Fibroblast of upper back skin (primary cell): ENCODE measurements around the gene CCNI.
"Not testable (repeated sequence)": the region's sequence is repeated elsewhere in the genome, so short reads cannot be mapped to it uniquely, and the experiment has no call there.

ENCODE experiments used
- DNase-seq: peaks from one replicate; pipeline ENCODE4 v3.0.0-alpha.2; 2013

CCNI gene

DNA sequence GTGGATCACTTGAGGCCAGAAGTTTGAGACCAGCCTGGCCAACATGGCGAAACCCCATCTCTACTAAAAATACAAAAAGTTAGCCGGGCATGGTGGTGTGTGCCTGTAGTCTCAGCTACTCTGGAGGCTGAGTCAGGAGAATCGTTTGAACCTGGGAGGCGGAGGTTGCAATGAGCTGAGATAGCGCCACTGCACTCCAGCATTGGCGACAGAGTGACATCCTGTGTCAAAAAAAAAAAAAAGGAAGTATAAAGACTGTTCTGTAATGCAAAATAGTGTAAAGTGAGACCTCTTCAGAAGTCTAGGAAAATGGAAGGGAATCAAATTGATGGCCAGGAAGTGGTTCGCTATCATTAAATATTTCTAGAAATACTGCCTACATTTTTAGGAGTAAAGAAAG is 5.0 kb upstream of the CCNI start:
- DNase-seq: not testable (repeated sequence)

DNA sequence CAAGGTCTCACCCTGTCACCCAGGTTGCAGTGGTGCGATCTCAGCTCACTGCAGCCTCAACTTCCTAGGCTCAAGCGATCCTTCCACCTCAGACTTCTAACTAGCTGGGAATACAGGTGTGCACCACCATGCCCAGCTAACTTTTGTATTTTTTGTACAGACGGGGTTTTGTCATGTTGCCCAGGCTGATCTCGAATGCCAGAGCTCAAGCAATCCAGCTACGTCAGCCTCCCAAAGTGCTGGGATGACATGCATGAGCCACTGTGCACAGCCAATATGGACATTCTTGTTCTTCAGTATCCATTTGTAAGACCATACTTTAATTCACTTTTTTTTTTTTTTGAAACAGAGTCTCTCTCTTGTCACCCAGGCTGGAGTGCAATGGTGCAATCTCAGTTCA is 3.5 kb upstream of the CCNI start:
- DNase-seq: no peak

DNA sequence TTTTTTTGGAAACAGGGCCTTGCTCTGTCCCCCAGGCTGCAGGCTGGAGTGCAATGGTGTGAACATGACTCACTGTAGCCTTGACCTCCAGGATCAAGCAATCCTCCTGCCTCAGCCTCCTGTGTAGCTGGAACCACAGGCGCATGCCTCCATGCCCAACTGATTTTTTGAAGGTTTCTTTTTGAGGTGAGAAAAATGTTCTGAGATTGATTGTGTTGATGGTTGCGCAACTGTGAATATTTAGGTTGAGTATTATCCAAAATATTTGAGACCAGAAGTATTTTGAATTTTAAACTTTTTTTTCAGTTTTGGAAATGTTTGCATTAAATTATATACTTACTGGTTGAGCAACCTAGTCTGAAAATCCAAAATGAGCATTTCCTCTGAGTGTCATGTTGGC is 2.6 kb upstream of the CCNI start:
- no peak for DNase-seq

DNA sequence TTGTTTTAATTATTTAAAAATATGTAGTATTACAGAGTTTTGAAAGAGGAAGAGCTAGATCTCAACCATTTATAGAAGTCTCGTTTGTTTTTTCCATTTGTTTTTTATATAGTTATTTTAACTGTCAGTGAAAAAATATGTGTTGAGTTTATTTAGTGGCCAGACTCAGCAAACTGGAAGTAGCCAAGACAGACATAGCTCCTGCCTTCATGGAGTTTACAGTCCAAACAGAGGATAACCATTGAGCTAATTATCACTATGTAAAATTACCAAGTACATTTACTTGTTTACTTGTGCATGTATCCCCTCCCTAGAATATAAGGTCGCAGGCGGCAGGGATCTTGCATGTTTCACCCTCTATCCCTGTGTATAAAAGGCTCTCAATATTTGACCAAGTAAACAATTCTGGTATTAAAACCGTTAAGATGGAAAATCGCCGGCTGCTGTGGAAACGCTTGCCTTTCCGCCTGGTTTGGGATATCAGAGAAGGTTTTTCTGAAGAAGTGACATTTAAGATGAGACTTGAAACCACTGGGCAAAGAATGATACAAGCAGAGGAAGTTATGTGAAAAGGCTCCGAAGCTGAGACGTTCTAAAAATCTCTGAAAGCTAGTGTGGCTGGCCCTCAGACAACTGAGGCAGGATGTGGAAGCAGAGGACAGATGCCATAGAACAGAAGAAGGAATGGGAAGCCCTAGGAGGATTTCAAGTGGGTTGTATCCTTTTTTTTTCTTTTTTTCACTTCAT is 1.3 kb upstream of the CCNI start:
- no peak for DNase-seq

DNA sequence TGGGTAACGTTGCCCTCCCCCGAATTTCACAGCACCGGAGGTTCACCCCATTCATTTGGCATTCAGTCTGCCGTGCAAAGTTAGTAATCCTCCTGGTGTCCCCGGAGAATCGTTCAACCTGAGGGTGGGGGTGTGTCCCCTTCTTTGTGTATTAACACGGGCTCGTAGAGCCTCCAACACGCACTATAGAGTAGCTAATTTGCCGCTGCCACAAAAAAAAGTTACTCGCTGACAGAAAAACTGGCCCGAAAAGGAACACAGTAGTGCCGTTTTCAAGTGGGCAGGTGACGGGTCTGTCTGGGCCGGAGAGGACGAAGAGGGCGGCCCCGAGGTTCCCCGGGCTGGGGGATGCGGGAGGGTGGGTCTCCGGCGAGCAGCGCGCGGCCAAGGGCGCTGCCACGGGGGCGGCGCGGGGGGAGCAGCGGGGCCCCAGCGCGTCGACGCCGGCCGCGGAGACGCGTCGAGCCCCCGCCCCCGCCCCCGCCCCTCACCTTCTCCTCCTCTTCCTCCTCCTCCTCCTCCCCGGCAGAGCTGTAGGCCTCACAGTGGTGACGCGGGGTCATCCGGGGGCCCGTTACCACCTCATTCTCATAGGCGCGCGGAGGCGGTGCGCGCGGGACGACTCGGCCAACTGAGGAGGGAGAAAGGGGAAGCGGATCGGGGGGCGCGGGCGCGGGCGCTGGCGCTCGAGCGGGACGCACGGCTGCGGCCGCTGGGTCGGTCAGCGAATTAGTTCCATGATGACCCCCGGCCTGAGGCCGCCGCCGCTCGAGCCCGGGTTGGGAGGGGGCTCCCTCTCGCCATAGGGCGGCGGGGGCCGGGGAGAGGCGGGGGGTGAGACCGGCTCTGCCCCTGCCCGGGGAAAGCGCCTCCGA is 571 bp downstream of the CCNI start:
- peak; percentile 76 for DNase-seq

DNA sequence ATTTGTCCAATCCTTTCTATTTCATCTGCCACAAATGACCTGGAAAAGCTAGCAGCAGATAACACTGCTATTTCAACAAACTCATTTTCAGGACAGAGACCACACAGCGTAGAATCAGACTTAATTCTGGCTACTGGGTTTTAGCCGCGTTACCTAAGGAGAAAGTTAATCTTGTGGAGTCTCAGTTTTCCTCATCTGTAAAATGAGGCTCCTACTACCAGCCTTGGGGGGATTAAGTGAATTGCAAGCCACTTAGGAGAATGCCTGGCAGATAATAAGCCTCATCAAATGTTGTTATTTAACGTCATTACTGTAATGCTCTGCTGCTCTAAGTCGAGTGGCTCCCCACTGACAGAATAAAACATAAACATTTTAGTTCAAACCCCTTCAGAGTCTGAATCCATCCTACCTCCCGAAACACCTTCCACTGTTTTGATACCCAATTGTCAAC is 1.4 kb downstream of the CCNI start:
- DNase-seq: no peak

DNA sequence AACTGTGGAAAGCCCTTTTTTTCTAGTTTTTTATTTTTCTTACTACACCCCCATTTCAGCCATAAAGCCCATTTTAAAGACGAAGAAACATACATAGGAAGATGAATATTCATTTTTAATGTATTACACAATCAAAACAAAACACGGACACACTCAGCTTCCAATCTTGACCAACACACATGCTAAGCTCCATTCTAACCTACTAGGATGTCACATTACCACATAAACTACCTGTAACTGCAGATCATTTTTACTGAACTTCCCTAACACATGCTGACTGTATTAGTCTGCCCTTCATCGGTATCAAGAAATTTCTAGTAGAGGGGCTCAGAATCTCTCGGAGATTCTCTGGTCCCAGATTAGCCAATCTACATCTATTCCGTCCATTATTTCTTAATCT is 1.8 kb downstream of the CCNI start:
- no peak for DNase-seq

DNA sequence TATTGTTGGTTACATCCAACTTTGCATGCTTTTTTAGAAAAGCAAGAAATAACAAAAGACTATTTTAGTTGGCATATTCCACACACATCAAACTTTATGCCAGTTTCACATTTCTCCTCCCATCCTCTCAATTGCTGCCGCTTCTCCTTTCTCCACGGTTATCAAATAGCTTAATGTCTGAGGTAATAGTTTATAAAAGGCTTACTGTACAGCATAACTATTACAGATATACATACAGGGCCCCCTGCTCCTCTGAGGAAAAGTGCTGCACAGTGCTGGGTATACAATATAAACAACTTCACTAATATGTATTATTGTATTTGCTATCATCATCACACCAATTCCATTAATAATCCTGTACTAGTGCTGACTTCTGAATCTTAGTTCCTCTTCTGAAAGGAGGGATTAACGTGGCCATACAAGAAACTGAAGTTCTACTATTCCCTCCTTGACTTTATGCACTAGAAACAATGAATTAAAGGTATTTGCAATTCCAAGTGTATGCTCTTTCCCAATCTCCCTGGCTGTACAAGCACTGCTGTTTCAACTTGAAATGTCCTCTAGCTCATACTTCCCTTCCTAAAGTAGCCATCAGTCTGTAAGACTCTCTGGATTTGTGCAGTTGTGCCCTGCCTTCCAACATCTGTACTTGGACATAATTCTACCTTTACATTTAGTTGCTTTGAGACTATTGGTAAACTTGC is 2.5 kb downstream of the CCNI start:
- no peak for DNase-seq

GRCh38 chr4:77072195-77072753 is 3.5 kb downstream of the CCNI start:
- DNase-seq: no peak

DNA sequence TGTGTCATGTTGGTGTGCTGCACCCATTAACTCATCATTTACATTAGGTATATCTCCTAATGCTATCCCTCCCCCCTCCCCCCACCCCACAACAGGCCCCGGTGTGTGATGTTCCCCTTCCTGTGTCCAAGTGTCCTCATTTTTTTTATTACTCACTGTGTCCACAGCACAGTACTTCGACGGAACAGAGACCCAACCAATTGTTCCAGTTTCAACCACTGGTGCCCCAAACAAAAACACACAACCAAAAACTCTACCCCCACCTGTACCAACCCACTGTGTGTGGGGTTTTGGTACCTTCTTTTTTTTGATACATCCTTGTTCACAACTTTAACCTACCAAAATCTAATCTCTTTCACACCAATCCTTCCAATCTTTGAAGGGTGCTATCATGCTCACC is 6.3 kb downstream of the CCNI start:
- DNase-seq: not testable (repeated sequence)

GRCh38 chr4:77065382-77065781 is 10.4 kb downstream of the CCNI start:
- DNase-seq: peak; percentile 66

DNA sequence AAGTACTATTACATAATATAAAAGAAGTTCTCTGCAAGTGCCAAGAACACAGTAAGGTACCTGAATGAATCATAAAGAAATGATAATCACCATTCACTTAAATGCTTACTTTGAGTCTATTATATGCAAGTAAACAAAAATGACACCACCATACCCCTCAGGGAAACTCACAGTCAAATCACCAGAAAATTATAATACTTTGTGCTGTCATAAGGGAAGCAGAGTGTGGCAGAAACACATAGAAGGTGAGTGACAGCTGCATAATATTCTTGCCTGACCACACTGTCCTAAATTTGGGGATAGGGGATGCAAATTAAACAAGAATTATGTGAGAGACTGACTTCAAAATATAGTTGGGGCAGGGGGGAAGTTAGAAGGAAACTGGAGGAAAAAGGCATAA is 12.9 kb downstream of the CCNI start:
- DNase-seq: no peak

DNA sequence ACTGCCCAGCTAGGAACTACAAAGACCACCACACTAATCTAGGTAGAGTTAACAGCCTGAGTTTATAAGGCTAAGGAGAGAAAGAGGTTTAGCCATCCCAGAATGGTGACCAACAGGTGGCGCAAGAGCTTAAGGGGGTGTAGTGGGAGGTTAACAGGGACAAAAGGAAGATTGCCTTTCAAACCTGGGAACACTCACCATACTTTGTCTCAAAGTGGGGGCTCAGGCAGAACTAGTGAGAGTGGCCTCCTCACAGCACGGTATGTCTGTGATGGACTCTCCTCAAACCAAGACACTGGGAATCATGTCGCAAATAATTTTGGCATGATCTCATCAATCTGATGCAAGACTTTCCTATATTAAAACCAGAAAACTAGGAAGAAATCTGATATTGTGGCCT is 23.4 kb downstream of the CCNI start:
- DNase-seq: peak; percentile 84

- DNase-seq: no peak
Measured at GRCh38 chr4:77050962-77051361, 24.8 kb downstream of the CCNI start.

DNA sequence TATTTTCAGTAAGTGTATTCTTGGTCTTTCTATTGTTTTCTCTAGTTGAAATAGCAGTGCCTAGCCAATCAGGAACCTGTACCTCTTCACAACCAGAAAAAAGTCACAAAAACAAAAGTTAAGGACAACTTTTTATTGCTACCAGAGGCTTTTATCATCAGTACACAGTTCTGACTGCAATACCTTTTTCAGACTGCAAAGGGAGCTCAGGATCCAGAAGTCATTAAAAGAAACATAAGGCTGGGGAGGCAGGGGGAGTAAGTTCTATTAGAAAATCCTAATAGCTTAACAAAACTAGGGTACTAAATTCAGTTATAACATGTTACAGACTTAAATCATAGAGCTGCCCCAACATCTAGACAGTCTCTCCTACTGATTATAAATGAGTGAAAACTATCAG is 28.8 kb downstream of the CCNI start:
- DNase-seq: no peak

DNA sequence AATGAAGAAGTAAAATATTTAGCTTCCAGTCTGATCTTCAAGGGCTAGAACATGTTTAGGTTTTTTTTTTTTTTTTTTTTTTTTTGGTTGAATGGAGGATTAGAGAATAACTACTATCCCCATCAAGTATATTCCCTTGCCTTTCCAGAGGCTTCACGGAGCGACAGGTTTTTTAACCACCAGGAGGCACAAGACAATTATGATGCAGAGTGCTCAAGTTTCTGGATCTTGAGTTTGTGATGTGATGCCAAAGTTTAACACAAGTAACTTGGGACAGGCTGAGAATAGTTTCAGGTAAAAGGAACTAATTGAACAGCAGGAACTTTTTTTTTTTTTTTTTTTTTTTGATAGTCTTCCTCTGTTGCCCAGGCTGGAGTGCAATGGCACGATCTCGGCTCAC is 30.3 kb downstream of the CCNI start:
- no peak for DNase-seq

DNA sequence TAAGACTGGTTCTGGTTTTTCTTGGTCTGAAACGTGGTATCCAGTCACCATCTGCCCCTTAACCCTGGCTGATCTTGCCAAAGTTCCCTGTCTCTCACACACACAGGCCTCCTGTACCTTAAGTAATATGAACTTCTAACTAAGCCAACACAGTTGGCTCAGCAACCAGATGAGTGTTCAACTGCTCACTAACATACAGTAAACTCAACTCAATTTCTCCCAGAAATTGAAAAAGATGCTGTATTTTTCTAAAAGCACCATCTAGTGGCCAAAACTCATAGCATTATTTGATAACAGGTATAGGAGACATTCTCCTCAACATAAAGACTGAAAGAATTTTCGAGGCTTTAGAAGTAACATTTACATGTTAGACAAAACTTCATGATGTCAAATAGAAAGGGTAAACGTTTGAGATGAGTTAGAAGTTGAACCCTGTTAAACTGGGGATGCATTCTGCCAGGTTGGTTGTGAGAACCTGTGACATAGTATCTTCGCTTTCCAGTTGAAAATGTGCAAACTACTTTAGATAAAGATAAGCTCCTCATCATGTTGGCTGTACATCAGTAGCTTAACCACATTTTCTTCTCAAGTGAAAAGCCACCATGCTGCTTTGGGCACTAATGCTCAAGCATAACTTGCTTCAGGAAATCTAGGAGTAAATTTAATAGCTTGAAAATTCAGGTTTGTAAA is 31.2 kb downstream of the CCNI start:
- DNase-seq: peak; percentile 66

DNA sequence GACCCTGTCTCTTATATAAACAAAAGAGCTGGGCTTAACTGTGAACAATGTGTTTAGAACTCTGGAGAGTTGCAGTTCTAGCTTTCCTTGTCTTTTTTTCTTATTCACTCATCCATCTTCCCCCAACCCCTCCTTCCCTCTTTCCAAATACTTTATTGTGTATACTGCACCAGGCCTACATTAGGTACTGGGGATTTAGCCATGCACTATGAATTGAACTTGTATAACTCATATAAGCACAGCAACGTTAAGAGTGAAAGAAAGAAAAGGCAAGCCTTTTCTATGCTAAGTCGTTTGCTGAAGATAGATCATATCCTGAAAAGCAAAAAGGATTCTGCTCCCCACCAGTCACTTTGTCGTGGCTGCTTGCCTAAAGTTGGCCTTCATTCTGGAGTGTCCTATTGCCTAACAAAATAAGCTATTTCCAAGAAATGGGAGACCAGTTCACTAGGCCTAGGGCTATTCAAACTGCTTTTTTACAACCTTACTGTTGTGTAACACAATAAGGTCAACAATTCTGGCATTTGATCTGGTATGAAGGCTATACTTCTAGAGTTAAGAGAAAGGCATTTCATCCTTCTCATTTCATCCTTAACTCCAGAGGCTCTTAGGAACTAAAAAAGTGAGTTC is 32.2 kb downstream of the CCNI start:
- no peak for DNase-seq

DNA sequence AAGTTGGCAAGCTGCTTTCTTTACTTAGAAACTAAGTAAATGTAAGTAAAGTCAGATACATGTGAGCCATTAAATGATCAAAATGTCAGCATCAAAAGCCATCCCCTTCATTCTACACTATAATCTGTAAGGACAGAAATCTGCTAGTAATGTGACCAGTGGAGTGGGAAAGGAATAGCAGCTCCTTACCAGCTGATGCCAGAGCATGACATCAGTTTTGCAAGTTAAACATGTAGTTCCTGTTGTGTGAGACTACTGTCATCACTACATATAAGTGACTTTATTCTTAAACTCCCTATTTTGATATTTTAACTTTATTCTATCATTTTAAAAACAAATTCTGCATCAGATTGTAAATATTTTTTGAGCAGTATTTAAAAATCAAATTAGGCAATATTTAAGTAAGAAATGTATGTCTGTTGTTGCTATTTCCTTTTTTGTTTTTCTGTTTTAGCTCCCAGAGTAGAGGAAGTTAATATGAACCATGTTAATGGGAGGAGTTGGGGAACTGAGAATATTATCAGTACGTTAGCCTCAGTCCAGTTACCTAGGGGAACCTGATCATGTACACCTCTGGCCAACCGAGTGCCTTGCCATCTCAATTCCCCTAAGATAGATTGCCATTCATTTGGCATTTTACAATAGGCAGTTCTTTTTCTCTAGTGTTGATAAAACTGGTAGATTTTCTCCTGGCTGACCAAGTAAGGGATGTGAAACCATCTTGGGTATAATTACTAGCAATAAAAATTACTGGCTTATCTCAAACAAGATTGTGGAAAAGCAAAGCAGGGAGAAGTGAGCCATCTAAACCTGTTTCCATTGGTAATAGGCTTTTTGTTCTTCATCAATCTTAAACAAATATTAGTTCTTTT is 34.7 kb downstream of the CCNI start:
- DNase-seq: no peak

DNA sequence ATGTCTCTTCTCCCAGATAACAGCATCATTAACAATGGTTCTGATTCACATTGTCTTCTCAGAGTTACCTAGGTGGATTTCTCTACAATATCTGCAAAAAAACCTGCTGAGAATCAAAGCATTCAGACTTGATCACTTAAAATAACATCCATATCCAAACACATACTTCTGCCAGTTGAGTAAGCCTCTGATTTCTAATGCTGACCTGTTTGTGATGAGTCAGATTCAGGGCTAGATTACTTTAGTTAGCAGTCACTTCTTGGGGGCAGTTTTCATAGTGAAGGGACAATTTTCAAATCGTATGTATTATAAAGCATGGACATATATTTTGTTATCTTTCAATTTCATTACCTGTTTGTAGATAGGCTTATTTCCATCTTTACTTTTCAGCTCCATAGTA is 35.5 kb downstream of the CCNI start:
- DNase-seq: peak; percentile 59

DNA sequence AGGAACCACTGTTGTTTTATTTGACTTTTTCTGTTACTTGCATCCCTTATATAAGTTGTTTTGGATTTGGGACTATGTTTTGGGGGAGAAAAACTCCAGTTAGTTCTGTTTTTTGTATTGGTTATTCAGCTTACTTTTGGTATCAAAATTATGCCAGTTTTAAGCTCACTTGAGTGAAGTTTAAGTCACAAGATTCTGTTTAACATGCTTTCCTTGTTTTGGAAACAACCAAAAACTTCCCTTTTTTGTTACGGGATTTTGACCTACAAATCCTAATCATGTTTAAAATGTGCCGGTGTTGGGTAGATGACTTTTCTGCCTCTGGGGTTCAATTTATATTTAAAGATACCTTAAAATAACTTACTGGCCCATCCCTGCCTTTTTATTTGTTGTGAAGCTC is 36.0 kb downstream of the CCNI start:
- no peak for DNase-seq
